Measurements from ENCODE around the gene RBM15. TPM values are rescaled to one million over a fixed set of nuclear protein-coding genes. Genes with fewer than 3 reads are reported as not detected.

The RBM15 gene
- total and polyA plus RNA-seq, 2 donors (not counting 3 experiments of a cell fraction or from before 2014, with no cell fraction given): 8.5 to 29.5 TPM

DNA sequence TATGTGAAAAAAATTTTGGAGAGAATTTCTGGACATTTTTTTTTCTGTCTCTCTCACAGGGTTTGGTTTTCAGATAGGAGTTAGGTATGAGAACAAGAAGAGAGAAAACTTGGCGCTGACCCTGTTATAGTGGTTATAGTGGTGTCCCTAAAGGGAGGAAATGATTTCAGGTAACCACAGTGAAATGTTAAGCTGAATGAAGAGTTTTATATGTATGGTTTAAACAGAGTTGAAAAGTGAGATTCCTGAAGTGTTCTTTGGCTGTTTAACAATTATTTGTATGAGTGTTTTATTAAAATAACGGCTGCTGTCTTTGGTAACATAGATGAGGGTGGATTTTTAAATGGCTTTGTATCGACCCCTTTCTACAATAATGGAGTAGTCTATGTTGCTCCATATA, 6.3 kb downstream of the RBM15 start:
- H2AFZ ChIP-seq (ENCODE audit: low read depth, low read length): no peak overlapping the region
- peaks cover 29% of the 10 kb centered on the region for H3K4me1 ChIP-seq (ENCODE audit: control insufficient read depth, extremely low read depth, insufficient read depth, low read length)
- peaks cover 12 to 14% of the 10 kb centered on the region in 2 experiments for H3K36me3 ChIP-seq (ENCODE audit: control insufficient read depth in 2 of 2, extremely low read depth in 1 of 2, insufficient read depth in 2 of 2, low read length in 2 of 2)
- dilution Hi-C loops (cut with MboI; ENCODE audit: extremely low pct_ligation_motif_present, low sequenced_read_pairs): no loop called here
- no peak overlapping the region for H3K9ac ChIP-seq (replicated peaks; ENCODE audit: extremely low read depth, insufficient read depth, low read length)
- POLR2A ChIA-PET: no interaction called here
- no peaks in the 10 kb centered on the region for H3K27me3 ChIP-seq (ENCODE audit: control insufficient read depth in 2 of 2, insufficient read depth in 2 of 2, low read length in 2 of 2)
- no peaks in the 10 kb centered on the region for H3K9me3 ChIP-seq (replicated peaks; ENCODE audit: control insufficient read depth, insufficient read depth, low read length)
- no peak for FAIRE-seq
- peaks cover 99% of the 10 kb centered on the region for H3K79me2 ChIP-seq (ENCODE audit: control insufficient read depth, insufficient read depth, low read length)
- no peaks in the 10 kb centered on the region for H3K9me1 ChIP-seq (replicated peaks; ENCODE audit: control insufficient read depth, extremely low read depth, insufficient read depth, low read length)
- BruUV-seq (replicated peaks): no TSS peak
- H3K4me3 ChIP-seq (replicated peaks in 1 of 3; ENCODE audit: insufficient read depth in 1 of 3, low read depth in 1 of 3, low read length in 3 of 3): no peak overlapping the region
- CTCF ChIA-PET: no interaction called here
- TF ChIP-seq POLR2AphosphoS5 (IDR thresholded peaks at IDR 0.05; ENCODE audit: insufficient read depth, low read depth, low read length) (no peak), POLR2A (IDR thresholded peaks at IDR 0.05; ENCODE audit: low read depth, low read length) (no peak), GATA2 (IDR thresholded peaks at IDR 0.05; ENCODE audit: insufficient read depth, insufficient read length, low read depth, low read length) (no peak), EZH2 (IDR thresholded peaks at IDR 0.05; ENCODE audit: borderline replicate concordance, low read depth, low read length, severe bottlenecking) (no peak), JUN (IDR thresholded peaks at IDR 0.05; ENCODE audit: borderline replicate concordance, insufficient read depth, insufficient read length, low read depth) (no peak), MYC (IDR thresholded peaks at IDR 0.05; ENCODE audit: low read depth, low read length) (no peak), FOS (IDR thresholded peaks at IDR 0.05; ENCODE audit: borderline replicate concordance, insufficient read depth, low read length) (no peak)
- TF ChIP-seq, protein P1, sequence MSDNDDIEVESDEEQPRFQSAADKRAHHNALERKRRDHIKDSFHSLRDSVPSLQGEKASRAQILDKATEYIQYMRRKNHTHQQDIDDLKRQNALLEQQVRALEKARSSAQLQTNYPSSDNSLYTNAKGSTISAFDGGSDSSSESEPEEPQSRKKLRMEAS (IDR thresholded peaks at IDR 0.05; ENCODE audit: insufficient read depth, insufficient read length): no peak
- TF ChIP-seq, protein P2, sequence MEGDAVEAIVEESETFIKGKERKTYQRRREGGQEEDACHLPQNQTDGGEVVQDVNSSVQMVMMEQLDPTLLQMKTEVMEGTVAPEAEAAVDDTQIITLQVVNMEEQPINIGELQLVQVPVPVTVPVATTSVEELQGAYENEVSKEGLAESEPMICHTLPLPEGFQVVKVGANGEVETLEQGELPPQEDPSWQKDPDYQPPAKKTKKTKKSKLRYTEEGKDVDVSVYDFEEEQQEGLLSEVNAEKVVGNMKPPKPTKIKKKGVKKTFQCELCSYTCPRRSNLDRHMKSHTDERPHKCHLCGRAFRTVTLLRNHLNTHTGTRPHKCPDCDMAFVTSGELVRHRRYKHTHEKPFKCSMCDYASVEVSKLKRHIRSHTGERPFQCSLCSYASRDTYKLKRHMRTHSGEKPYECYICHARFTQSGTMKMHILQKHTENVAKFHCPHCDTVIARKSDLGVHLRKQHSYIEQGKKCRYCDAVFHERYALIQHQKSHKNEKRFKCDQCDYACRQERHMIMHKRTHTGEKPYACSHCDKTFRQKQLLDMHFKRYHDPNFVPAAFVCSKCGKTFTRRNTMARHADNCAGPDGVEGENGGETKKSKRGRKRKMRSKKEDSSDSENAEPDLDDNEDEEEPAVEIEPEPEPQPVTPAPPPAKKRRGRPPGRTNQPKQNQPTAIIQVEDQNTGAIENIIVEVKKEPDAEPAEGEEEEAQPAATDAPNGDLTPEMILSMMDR (IDR thresholded peaks at IDR 0.05; ENCODE audit: extremely low read depth in 1 of 2, insufficient read depth in 1 of 2, low read depth in 1 of 2, low read length in 2 of 2): no peak
- intact Hi-C loops (cut with micrococcal nuclease): loop anchor here (5.0 kb wide), 1 partner anchor 42 kb away; no protein-coding TSS in a partner anchor
- no peak overlapping the region for H3K27ac ChIP-seq (ENCODE audit: insufficient read depth, low read depth, low read length)
- DNase-seq (ENCODE audit: low read depth, low spot score): no peak
- H3K4me2 ChIP-seq (ENCODE audit: insufficient read depth, low read length): no peak overlapping the region
- peaks cover 10% of the 10 kb centered on the region for H4K20me1 ChIP-seq (replicated peaks; ENCODE audit: control insufficient read depth, extremely low read depth, insufficient read depth, low read length)

Data from endothelial cell of umbilical vein (primary cell).